HepG2 (cell line): Measurements from ENCODE around the gene CD40. TPM values are rescaled to one million over a fixed set of nuclear protein-coding genes. Genes with fewer than 3 reads are reported as not detected.

ENCODE experiments used
- ATAC-seq: fragments of 200-7000 bp; cut with Tn5 transposase; 3 replicates; pipeline ENCODE4 v1.9.1; 2020; ENCODE audit warnings: mild to moderate bottlenecking, moderate library complexity
- BruUV-seq: library from RNA; stranded (reverse); fragments of 400-500 nt; replicated peaks from 2 replicates; lab custom pipeline; 2021; lab: Mats Ljungman, UMichigan
- CTCF ChIA-PET: fragments of 300-600 bp; formaldehyde crosslinking; extraction: SDS; loops from one replicate; lab custom pipeline; 2021; ENCODE audit warnings: low total read pairs, inconsistent platforms, low intra/inter-chr PET ratio; lab: Yijun Ruan, JAX
- POLR2A ChIA-PET: fragments of 350-600 bp; sonication (Branson Sonifier 250); formaldehyde crosslinking; loops from one replicate; lab custom pipeline; 2020; ENCODE audit warnings: antibody characterized with exemption, inconsistent platforms; lab: Yijun Ruan, JAX
- DNase-seq: peaks from one replicate; pipeline ENCODE4 v3.0.0-alpha.2; 2015; ENCODE audit warnings: low spot score
- FAIRE-seq: peaks from 3 replicates; lab custom pipeline; 2011; peaks lifted over from hg19 to GRCh38; lab: Jason Lieb, UNC
- H2AFZ ChIP-seq: one replicate; pipeline ENCODE4 v1.6.1; 2011; ENCODE audit warnings: low read length, inconsistent platforms
- H3K27ac ChIP-seq: fragments of 300-600 bp; 3 replicates; pipeline ENCODE4 v1.8.0; 2011; ENCODE audit warnings: mixed run types, mild to moderate bottlenecking, mixed read lengths, low read length, inconsistent platforms; ENCODE audit not compliant: insufficient read depth; ENCODE audit errors: extremely low read length
- H3K27me3 ChIP-seq, 2 experiments: fragments of 200-600 bp in 1 of 2; 2 replicates in 1 of 2; 3 replicates in 1 of 2; pipeline versions ENCODE4 v1.6.0 to v1.8.0; 2011; ENCODE audit warnings: low read length in 2 of 2, mild to moderate bottlenecking in 2 of 2, moderate library complexity in 2 of 2, inconsistent platforms in 1 of 2; ENCODE audit not compliant: insufficient read depth in 2 of 2, control insufficient read depth in 1 of 2
- H3K36me3 ChIP-seq, 2 experiments: fragments of 200-600 bp in 1 of 2; replicated peaks in 1 of 2; 2 replicates in 1 of 2; 3 replicates in 1 of 2; pipeline versions ENCODE4 v1.5.1 to v1.8.0; 2011; ENCODE audit warnings: low read length in 2 of 2, inconsistent platforms in 1 of 2; ENCODE audit not compliant: insufficient read depth in 2 of 2, control insufficient read depth in 1 of 2
- H3K4me1 ChIP-seq: 2 replicates; pipeline ENCODE4 v1.5.1; 2012; ENCODE audit warnings: low read length, inconsistent platforms; ENCODE audit not compliant: insufficient read depth
- H3K4me2 ChIP-seq: 2 replicates; pipeline ENCODE4 v1.6.0; 2011; ENCODE audit warnings: low read depth, low read length, inconsistent platforms
- H3K4me3 ChIP-seq, 3 experiments: fragments of 200-600 bp in 1 of 3; sonication (generic), shearing (Covaris generic) in 1 of 3; replicated peaks in 1 of 3; 2 replicates each; pipeline ENCODE4 v1.5.1; 2011 to 2016; ENCODE audit warnings: low read length in 3 of 3, inconsistent platforms in 2 of 3, low read depth in 2 of 3, mild to moderate bottlenecking in 2 of 3, control low read depth in 1 of 3, mixed read lengths in 1 of 3; ENCODE audit not compliant: insufficient read depth in 1 of 3
- H3K79me2 ChIP-seq: one replicate; pipeline ENCODE4 v1.6.1; 2011; ENCODE audit warnings: low read length, inconsistent platforms; ENCODE audit not compliant: insufficient read depth
- H3K9ac ChIP-seq: 2 replicates; pipeline ENCODE4 v1.6.0; 2011; ENCODE audit warnings: mild to moderate bottlenecking, low read depth, low read length, inconsistent platforms; ENCODE audit not compliant: insufficient read depth
- H3K9me3 ChIP-seq: 2 replicates; pipeline ENCODE4 v1.5.1; 2012; ENCODE audit warnings: mild to moderate bottlenecking, low read length
- H4K20me1 ChIP-seq: 2 replicates; pipeline ENCODE4 v1.6.0; 2011; ENCODE audit warnings: inconsistent platforms, mild to moderate bottlenecking, low read length, moderate library complexity; ENCODE audit not compliant: insufficient read depth
- CAMTA2 ChIP-seq: sonication (generic); formaldehyde crosslinking; IDR thresholded peaks from 2 replicates; pipeline ENCODE4 v1.4.0; 2020; ENCODE audit warnings: mild to moderate bottlenecking, missing genetic modification reagents, borderline replicate concordance
- CREB1 ChIP-seq, 2 experiments: fragments of 450-650 bp in 1 of 2; IDR thresholded peaks; 2 replicates each; pipeline ENCODE4 v1.6.1; 2016 to 2017; ENCODE audit warnings: control low read depth in 1 of 2, mild to moderate bottlenecking in 1 of 2, missing compliant biosample characterization in 1 of 2, missing genetic modification characterization in 1 of 2
- GFI1 ChIP-seq: sonication (generic); formaldehyde crosslinking; IDR thresholded peaks from 2 replicates; pipeline ENCODE4 v1.5.0; 2020; ENCODE audit warnings: missing genetic modification reagents, mild to moderate bottlenecking, borderline replicate concordance
- HDAC2 ChIP-seq: sonication (generic); formaldehyde crosslinking; IDR thresholded peaks from 2 replicates; pipeline ENCODE4 v1.4.0; 2020; ENCODE audit warnings: missing genetic modification reagents
- PLRG1 ChIP-seq: fragments of 450-650 bp; conservative IDR thresholded peaks from 2 replicates; pipeline ENCODE4 v1.6.1; 2016
- PTBP1 ChIP-seq: fragments of 200-400 bp; formaldehyde crosslinking; IDR thresholded peaks from 2 replicates; pipeline ENCODE4 v1.6.1; 2018; ENCODE audit warnings: low read length, low read depth; ENCODE audit not compliant: poor library complexity, severe bottlenecking
- RAD51 ChIP-seq: fragments of 450-650 bp; IDR thresholded peaks from 2 replicates; pipeline ENCODE4 v1.6.1; 2016; ENCODE audit warnings: borderline replicate concordance
- ZBTB38 ChIP-seq: sonication (generic); formaldehyde crosslinking; IDR thresholded peaks from 2 replicates; pipeline ENCODE4 v1.5.1; 2020; ENCODE audit warnings: mild to moderate bottlenecking, missing genetic modification reagents
- ZBTB40 ChIP-seq, 2 experiments: fragments of 450-650 bp in 1 of 2; sonication (generic) in 1 of 2; formaldehyde crosslinking in 1 of 2; IDR thresholded peaks; 2 replicates each; pipeline versions ENCODE4 v1.6.1 to v1.8.0; 2016 to 2022; ENCODE audit warnings: antibody characterized with exemption in 1 of 2, mild to moderate bottlenecking in 1 of 2, missing genetic modification reagents in 1 of 2
- ZNF331 ChIP-seq: sonication (generic); formaldehyde crosslinking; IDR thresholded peaks from 2 replicates; pipeline ENCODE4 v1.4.0; 2020; ENCODE audit warnings: missing genetic modification reagents
- WGBS: methylation state at CpG from one replicate; pipeline ENCODE4 v1.1.6; 2017; ENCODE audit warnings: low lambda C conversion rate; 5-methylcytosine and 5-hydroxymethylcytosine counted together
- in situ Hi-C: cut with HindIII; loops from 2 replicates; pipeline ENCODE4 v1.10.0; 2017; ENCODE audit warnings: low pct_unique_long_range_greater_than_20kb; ENCODE audit not compliant: extremely low pct_ligation_motif_present
- intact Hi-C: fragments of 100-400 bp; cut with micrococcal nuclease; formaldehyde crosslinking; loops from one replicate; pipeline ENCODE4 v1.10.0; 2022; ENCODE audit not compliant: unreplicated experiment
- polyA plus RNA-seq, 8 experiments: library from polyadenylated mRNA; depleted of rRNA in 3 of 8; stranded (reverse) in 7 of 8; unstranded in 1 of 8; fragments of >200 nt; fragmentation: Illumina TruSeq in 4 of 8; extraction: Trizol in 4 of 8; gene quantifications; 2 replicates each; pipeline versions ENCODE4 v1.2.1 to v1.2.3, GENCODE V29; 2011 to 2016; ENCODE audit warnings: low read depth in 4 of 8, missing spikeins in 1 of 8, mixed read lengths in 1 of 8; ENCODE audit not compliant: insufficient read depth in 1 of 8
- total RNA-seq, 5 experiments: library from RNA; depleted of rRNA; stranded (reverse); fragments of >200 nt; fragmentation: Illumina TruSeq; extraction: Trizol; gene quantifications; 2 replicates each; pipeline ENCODE4 v1.2.3, GENCODE V29; 2016; ENCODE audit warnings: low read depth in 1 of 5
- TF ChIP-seq, protein P1 (sequence below): sonication (generic); formaldehyde crosslinking; IDR thresholded peaks from 2 replicates; pipeline ENCODE4 v1.5.1; 2020; ENCODE audit warnings: mild to moderate bottlenecking, missing genetic modification reagents

The CD40 gene
- total and polyA plus RNA-seq, 2 of the 13 experiments (the other 11 are each of a cell fraction or from before 2014, with no cell fraction given): 4.6 to 13.4 TPM

- no peak for ATAC-seq
- intact Hi-C loops (no loop called here), in situ Hi-C loops (no loop called here)
- POLR2A ChIA-PET: no interaction called here
- 0% methylated on average over 5 of the region's 5 CpGs for WGBS
- BruUV-seq: no TSS peak
- no peaks in the 10 kb centered on the region for H4K20me1 ChIP-seq
- no peak overlapping the region for H2AFZ ChIP-seq
- no peak for FAIRE-seq
- no peaks in the 10 kb centered on the region for H3K4me1 ChIP-seq
- DNase-seq: no peak
- no peak overlapping the region for H3K4me3 ChIP-seq
- no peak overlapping the region for H3K4me2 ChIP-seq
- H3K27ac ChIP-seq: no peak overlapping the region
- H3K27me3 ChIP-seq: peaks cover 7 to 55% of the 10 kb centered on the region in 2 experiments; a peak in 4 of 5 replicates
- no peaks in the 10 kb centered on the region for H3K36me3 ChIP-seq
- H3K9me3 ChIP-seq: no peaks in the 10 kb centered on the region
- H3K79me2 ChIP-seq: no peaks in the 10 kb centered on the region
- H3K9ac ChIP-seq: no peak overlapping the region
- CTCF ChIA-PET: interaction anchor here (0.6 kb wide), 1 partner anchor 96 kb away, joined by 3 read pairs; no protein-coding TSS in a partner anchor
- TF ChIP-seq CREB1 (IDR thresholded peaks at IDR 0.05) (no peak), CREB1 (CRISPR knock-in tag; IDR thresholded peaks at IDR 0.05) (no peak), ZNF331 (CRISPR knock-in tag) (no peak), PTBP1 (peak; percentile 54), CAMTA2 (no peak), GFI1 (CRISPR knock-in tag) (no peak), RAD51 (0 out of 2 replicates have a peak, but pooled peaks have one; percentile 21), HDAC2 (no peak), ZBTB40 (IDR thresholded peaks at IDR 0.05) (peak; percentile 29; the same call in 1 of the 2 replicates), ZBTB40 (CRISPR knock-in tag; IDR thresholded peaks at IDR 0.05) (no peak), PLRG1 (peak; percentile 16; the same call in 1 of the 2 replicates), ZBTB38 (no peak)
- TF ChIP-seq, protein P1, sequence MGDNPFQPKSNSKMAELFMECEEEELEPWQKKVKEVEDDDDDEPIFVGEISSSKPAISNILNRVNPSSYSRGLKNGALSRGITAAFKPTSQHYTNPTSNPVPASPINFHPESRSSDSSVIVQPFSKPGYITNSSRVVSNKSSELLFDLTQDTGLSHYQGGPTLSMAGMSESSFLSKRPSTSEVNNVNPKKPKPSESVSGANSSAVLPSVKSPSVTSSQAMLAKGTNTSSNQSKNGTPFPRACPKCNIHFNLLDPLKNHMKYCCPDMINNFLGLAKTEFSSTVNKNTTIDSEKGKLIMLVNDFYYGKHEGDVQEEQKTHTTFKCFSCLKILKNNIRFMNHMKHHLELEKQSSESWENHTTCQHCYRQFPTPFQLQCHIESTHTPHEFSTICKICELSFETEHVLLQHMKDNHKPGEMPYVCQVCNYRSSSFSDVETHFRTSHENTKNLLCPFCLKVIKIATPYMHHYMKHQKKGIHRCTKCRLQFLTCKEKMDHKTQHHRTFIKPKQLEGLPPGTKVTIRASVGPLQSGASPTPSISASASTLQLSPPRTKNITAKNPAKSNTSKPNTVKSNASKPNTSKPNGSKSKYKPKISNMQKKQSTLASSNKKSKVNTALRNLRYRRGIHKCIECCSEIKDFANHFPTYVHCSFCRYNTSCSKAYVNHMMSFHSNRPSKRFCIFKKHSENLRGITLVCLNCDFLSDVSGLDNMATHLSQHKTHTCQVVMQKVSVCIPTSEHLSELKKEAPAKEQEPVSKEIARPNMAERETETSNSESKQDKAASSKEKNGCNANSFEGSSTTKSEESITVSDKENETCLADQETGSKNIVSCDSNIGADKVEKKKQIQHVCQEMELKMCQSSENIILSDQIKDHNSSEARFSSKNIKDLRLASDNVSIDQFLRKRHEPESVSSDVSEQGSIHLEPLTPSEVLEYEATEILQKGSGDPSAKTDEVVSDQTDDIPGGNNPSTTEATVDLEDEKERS: no peak
Measured at GRCh38 chr20:46111028-46111835, 6.9 kb upstream of the CD40 start.
